ENCODE data around the gene DNAH9.

DNAH9 gene

DNA sequence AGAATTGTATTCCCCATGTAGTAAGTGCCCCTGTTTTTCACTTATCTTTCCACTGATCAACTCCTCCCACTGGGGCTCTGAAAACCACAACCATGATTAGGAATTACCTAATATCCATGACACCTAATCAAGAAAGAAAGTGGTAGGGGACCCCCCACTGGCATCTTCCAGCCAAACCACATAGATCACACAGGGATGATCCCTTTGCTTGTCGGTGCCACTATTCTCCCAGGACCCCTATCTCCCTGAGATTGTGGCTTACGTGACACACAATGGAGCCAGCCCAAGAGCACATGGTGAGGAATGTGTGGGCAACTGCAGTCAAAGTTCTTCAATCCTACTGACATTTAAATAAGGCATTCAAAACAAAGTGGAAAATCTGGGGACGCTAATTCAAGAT, 17.6 kb upstream of the DNAH9 start:
- DNase-seq (ENCODE audit: low read depth in 1 of 2, low spot score in 1 of 2): no peak
- TF ChIP-seq GABPA (IDR thresholded peaks at IDR 0.05; ENCODE audit: low read depth) (no peak), REST (IDR thresholded peaks at IDR 0.05; ENCODE audit: insufficient replicate concordance, low read depth) (no peak), SPI1 (IDR thresholded peaks at IDR 0.05; ENCODE audit: borderline replicate concordance, low read depth) (no peak), POLR2AphosphoS5 (IDR thresholded peaks at IDR 0.05; ENCODE audit: low read depth) (no peak)
- TF ChIP-seq, protein P1, sequence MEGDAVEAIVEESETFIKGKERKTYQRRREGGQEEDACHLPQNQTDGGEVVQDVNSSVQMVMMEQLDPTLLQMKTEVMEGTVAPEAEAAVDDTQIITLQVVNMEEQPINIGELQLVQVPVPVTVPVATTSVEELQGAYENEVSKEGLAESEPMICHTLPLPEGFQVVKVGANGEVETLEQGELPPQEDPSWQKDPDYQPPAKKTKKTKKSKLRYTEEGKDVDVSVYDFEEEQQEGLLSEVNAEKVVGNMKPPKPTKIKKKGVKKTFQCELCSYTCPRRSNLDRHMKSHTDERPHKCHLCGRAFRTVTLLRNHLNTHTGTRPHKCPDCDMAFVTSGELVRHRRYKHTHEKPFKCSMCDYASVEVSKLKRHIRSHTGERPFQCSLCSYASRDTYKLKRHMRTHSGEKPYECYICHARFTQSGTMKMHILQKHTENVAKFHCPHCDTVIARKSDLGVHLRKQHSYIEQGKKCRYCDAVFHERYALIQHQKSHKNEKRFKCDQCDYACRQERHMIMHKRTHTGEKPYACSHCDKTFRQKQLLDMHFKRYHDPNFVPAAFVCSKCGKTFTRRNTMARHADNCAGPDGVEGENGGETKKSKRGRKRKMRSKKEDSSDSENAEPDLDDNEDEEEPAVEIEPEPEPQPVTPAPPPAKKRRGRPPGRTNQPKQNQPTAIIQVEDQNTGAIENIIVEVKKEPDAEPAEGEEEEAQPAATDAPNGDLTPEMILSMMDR (IDR thresholded peaks at IDR 0.05; ENCODE audit: insufficient read depth, low read length): no peak

DNA sequence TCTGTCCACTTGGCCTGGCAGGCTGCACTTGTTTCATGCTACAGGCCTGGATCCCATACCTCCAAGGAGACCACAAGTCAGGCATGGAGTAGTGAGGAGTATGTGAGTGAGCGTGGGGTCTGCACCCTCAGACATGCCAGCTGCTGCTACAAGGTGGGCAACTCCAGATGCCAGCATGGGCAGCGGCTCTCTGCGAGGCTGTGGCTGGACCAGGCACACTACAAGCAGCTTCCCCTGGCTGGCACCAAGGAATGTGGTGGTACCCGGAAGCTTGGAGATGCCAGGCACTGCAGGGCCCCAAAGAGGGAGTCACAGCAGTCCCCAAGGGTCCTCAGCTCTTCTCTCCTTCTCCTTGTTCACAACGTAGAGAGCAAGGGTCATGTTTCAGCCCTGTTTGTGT, 16.1 kb upstream of the DNAH9 start:
- no peak overlapping the region for H3K27ac ChIP-seq (replicated peaks)
- no peaks in the 10 kb centered on the region for H3K27me3 ChIP-seq (ENCODE audit: insufficient read depth, poor library complexity, severe bottlenecking)
- DNase-seq (ENCODE audit: low read depth in 1 of 2, low spot score in 1 of 2): no peak
- no peak for TF ChIP-seq POLR2AphosphoS5 (IDR thresholded peaks at IDR 0.05; ENCODE audit: low read depth)
- no peak overlapping the region for H3K4me3 ChIP-seq (replicated peaks; ENCODE audit: insufficient read depth, low read length)

More for the DNA sequence above, 17.6 kb upstream of the DNAH9 start:
- Histone ChIP-seq H3K4me3 (replicated peaks; ENCODE audit: insufficient read depth, low read length) (no peak overlapping the region), H3K27ac (replicated peaks) (no peak overlapping the region), H3K27me3 (ENCODE audit: insufficient read depth, poor library complexity, severe bottlenecking) (no peaks in the 10 kb centered on the region)

- Histone ChIP-seq H3K27me3 (ENCODE audit: insufficient read depth, poor library complexity, severe bottlenecking) (no peaks in the 10 kb centered on the region), H3K27ac (replicated peaks) (no peak overlapping the region), H3K4me3 (replicated peaks; ENCODE audit: insufficient read depth, low read length) (no peak overlapping the region)
- DNase-seq (ENCODE audit: low read depth in 1 of 2, low spot score in 1 of 2): no peak
- TF ChIP-seq SPI1 (IDR thresholded peaks at IDR 0.05; ENCODE audit: borderline replicate concordance, low read depth) (no peak), GABPA (IDR thresholded peaks at IDR 0.05; ENCODE audit: low read depth) (no peak), REST (IDR thresholded peaks at IDR 0.05; ENCODE audit: insufficient replicate concordance, low read depth) (no peak), POLR2AphosphoS5 (IDR thresholded peaks at IDR 0.05; ENCODE audit: low read depth) (no peak)
- TF ChIP-seq, protein P1 (IDR thresholded peaks at IDR 0.05; ENCODE audit: insufficient read depth, low read length): no peak
These were observed 14.8 kb upstream of the DNAH9 start for GRCh38 chr17:11583306-11583992.

- no peak for TF ChIP-seq POLR2AphosphoS5 (IDR thresholded peaks at IDR 0.05; ENCODE audit: low read depth)
- TF ChIP-seq REST (IDR thresholded peaks at IDR 0.05; ENCODE audit: insufficient replicate concordance, low read depth): no peak
- TF ChIP-seq SPI1 (IDR thresholded peaks at IDR 0.05; ENCODE audit: borderline replicate concordance, low read depth): no peak
- TF ChIP-seq, protein P1 (IDR thresholded peaks at IDR 0.05; ENCODE audit: insufficient read depth, low read length): no peak
- no peak for TF ChIP-seq GABPA (IDR thresholded peaks at IDR 0.05; ENCODE audit: low read depth)
- no peak overlapping the region for H3K27ac ChIP-seq (replicated peaks)
- no peaks in the 10 kb centered on the region for H3K27me3 ChIP-seq (ENCODE audit: insufficient read depth, poor library complexity, severe bottlenecking)
- no peak for DNase-seq (ENCODE audit: low read depth in 1 of 2, low spot score in 1 of 2)
- no peak overlapping the region for H3K4me3 ChIP-seq (replicated peaks; ENCODE audit: insufficient read depth, low read length)
These were observed 8.6 kb upstream of the DNAH9 start for GRCh38 chr17:11589716-11590115.
